GM23338 (cell line): ENCODE data around the gene ATP4B. TPM values are rescaled to one million over a fixed set of nuclear protein-coding genes. Genes with fewer than 3 reads are reported as not detected.

ENCODE experiments used
- ATAC-seq: fragments of 200-7000 bp; cut with Tn5 transposase; 3 replicates; pipeline ENCODE4 v1.9.1; 2020
- DNase-seq: peaks from one replicate; pipeline ENCODE4 v3.0.0-alpha.2; 2015; ENCODE audit warnings: low spot score
- H2AFZ ChIP-seq: fragments of 200-600 bp; sonication (generic); 2 replicates; pipeline ENCODE4 v1.8.0; 2016; ENCODE audit warnings: antibody characterized with exemption, mild to moderate bottlenecking, moderate library complexity
- H3F3A ChIP-seq: fragments of 200-600 bp; sonication (generic); replicated peaks from 2 replicates; pipeline ENCODE4 v1.8.0; 2017; ENCODE audit warnings: antibody characterized with exemption, mixed run types, low read depth
- H3K27ac ChIP-seq: fragments of 200-600 bp; sonication (generic); 2 replicates; pipeline ENCODE4 v1.6.1; 2016; ENCODE audit warnings: low read depth
- H3K27me3 ChIP-seq: fragments of 200-600 bp; sonication (generic); 2 replicates; pipeline ENCODE4 v1.8.0; 2016; ENCODE audit warnings: mild to moderate bottlenecking, mixed run types, moderate library complexity; ENCODE audit not compliant: insufficient read depth
- H3K36me3 ChIP-seq: fragments of 200-600 bp; sonication (generic); 2 replicates; pipeline ENCODE4 v1.8.0; 2016; ENCODE audit warnings: mild to moderate bottlenecking; ENCODE audit not compliant: insufficient read depth
- H3K4me1 ChIP-seq: fragments of 200-600 bp; sonication (generic); 2 replicates; pipeline ENCODE4 v1.8.0; 2016; ENCODE audit warnings: mild to moderate bottlenecking, moderate library complexity; ENCODE audit not compliant: insufficient read depth
- H3K4me2 ChIP-seq: fragments of 200-600 bp; sonication (generic); 2 replicates; pipeline ENCODE4 v1.7.1; 2017; ENCODE audit warnings: mixed run types
- H3K4me3 ChIP-seq: fragments of 200-600 bp; sonication (generic); 2 replicates; pipeline ENCODE4 v1.6.1; 2016; ENCODE audit warnings: mixed run types
- H3K79me2 ChIP-seq: fragments of 200-600 bp; sonication (generic); replicated peaks from 2 replicates; pipeline ENCODE4 v1.8.0; 2017; ENCODE audit warnings: mild to moderate bottlenecking; ENCODE audit not compliant: insufficient read depth
- H3K9me2 ChIP-seq: fragments of 200-600 bp; sonication (generic); 2 replicates; pipeline ENCODE4 v1.8.0; 2017; ENCODE audit not compliant: insufficient read depth
- H4K20me1 ChIP-seq: fragments of 200-600 bp; sonication (generic); replicated peaks from 2 replicates; pipeline ENCODE4 v1.8.0; 2017; ENCODE audit warnings: mild to moderate bottlenecking; ENCODE audit not compliant: insufficient read depth
- H3K27ac Mint-ChIP-seq: 2 replicates; pipeline ENCODE4 v1.8.0; 2020; ENCODE audit warnings: inconsistent platforms, mild to moderate bottlenecking, moderate library complexity, mixed read lengths
- H3K27me3 Mint-ChIP-seq: 3 replicates; pipeline ENCODE4 v1.8.0; 2022; ENCODE audit warnings: low read depth, mild to moderate bottlenecking, moderate library complexity, mixed read lengths, inconsistent platforms; ENCODE audit not compliant: insufficient read depth, poor library complexity
- H3K36me3 Mint-ChIP-seq: 3 replicates; pipeline ENCODE4 v1.8.0; 2021; ENCODE audit warnings: low read depth, mild to moderate bottlenecking, inconsistent platforms, moderate library complexity, mixed read lengths
- H3K4me1 Mint-ChIP-seq: 3 replicates; pipeline ENCODE4 v1.8.0; 2020; ENCODE audit warnings: mild to moderate bottlenecking, inconsistent platforms, mixed read lengths
- H3K4me3 Mint-ChIP-seq: 3 replicates; pipeline ENCODE4 v1.8.0; 2021; ENCODE audit warnings: moderate library complexity, mild to moderate bottlenecking, inconsistent platforms, mixed read lengths
- H3K9me3 Mint-ChIP-seq: 3 replicates; pipeline ENCODE4 v1.8.0; 2020; ENCODE audit warnings: moderate library complexity, mild to moderate bottlenecking, inconsistent platforms, mixed read lengths
- CREB1 ChIP-seq: fragments of 250-450 bp; sonication (Bioruptor Pico); IDR thresholded peaks from 2 replicates; pipeline ENCODE4 v1.5.0; 2020; ENCODE audit warnings: low read depth, mild to moderate bottlenecking, moderate library complexity
- CTCF ChIP-seq, 2 experiments: fragments of 200-600 bp in 1 of 2; sonication (generic) in 1 of 2; conservative IDR thresholded peaks; 2 replicates each; pipeline versions ENCODE4 v1.5.1 to v1.6.1; 2016 to 2017; ENCODE audit warnings: antibody characterized with exemption in 2 of 2, low read depth in 2 of 2, mild to moderate bottlenecking in 2 of 2, moderate library complexity in 1 of 2
- ETS1 ChIP-seq: IDR thresholded peaks from 2 replicates; pipeline ENCODE4 v1.6.1; 2016; ENCODE audit warnings: antibody characterized with exemption
- EZH2 ChIP-seq: fragments of 200-600 bp; sonication (generic); IDR thresholded peaks from one replicate; pipeline ENCODE4 v1.8.0; 2017; ENCODE audit warnings: antibody characterized with exemption, mild to moderate bottlenecking, low read depth; ENCODE audit not compliant: unreplicated experiment
- EZH2phosphoT487 ChIP-seq: fragments of 200-600 bp; sonication (generic); IDR thresholded peaks from one replicate; pipeline ENCODE4 v1.8.1; 2018; ENCODE audit warnings: antibody characterized with exemption; ENCODE audit not compliant: unreplicated experiment
- JUNB ChIP-seq: IDR thresholded peaks from one replicate; pipeline ENCODE4 v1.6.1; 2016; ENCODE audit warnings: antibody characterized with exemption; ENCODE audit not compliant: unreplicated experiment
- NANOG ChIP-seq: IDR thresholded peaks from 2 replicates; pipeline ENCODE4 v1.6.1; 2016; ENCODE audit warnings: antibody characterized with exemption, borderline replicate concordance
- POLR2AphosphoS5 ChIP-seq: IDR thresholded peaks from 2 replicates; pipeline ENCODE4 v1.6.1; 2016; ENCODE audit warnings: antibody characterized with exemption, low read depth
- STAT1 ChIP-seq: IDR thresholded peaks from one replicate; pipeline ENCODE4 v1.6.1; 2016; ENCODE audit warnings: antibody characterized with exemption; ENCODE audit not compliant: unreplicated experiment
- ZNF114 ChIP-seq: fragments of 250-450 bp; sonication (Bioruptor Pico); IDR thresholded peaks from 2 replicates; pipeline ENCODE4 v1.5.0; 2020; ENCODE audit warnings: mild to moderate bottlenecking, moderate library complexity
- ZNF462 ChIP-seq: fragments of 250-450 bp; sonication (Bioruptor Pico); IDR thresholded peaks from 2 replicates; pipeline ENCODE4 v1.5.0; 2020; ENCODE audit warnings: mild to moderate bottlenecking, moderate library complexity
- polyA plus RNA-seq: library from polyadenylated mRNA; unstranded; fragments of >200 nt; fragmentation: Nextera tagmentation; extraction: Ambion mirVana; gene quantifications from 2 replicates; pipeline ENCODE4 v1.2.1, GENCODE V29; 2016
- total RNA-seq: library from RNA; depleted of rRNA; stranded (reverse); fragments of >200 nt; shearing (Covaris generic); gene quantifications from 2 replicates; pipeline ENCODE4 v1.2.3, GENCODE V29; 2014
- TF ChIP-seq, protein P1 (sequence below): IDR thresholded peaks from one replicate; pipeline ENCODE4 v1.6.1; 2018; ENCODE audit warnings: antibody characterized with exemption; ENCODE audit not compliant: unreplicated experiment

The ATP4B gene
- total and polyA plus RNA-seq, 2 experiments from 2014 or later = not detected

DNA sequence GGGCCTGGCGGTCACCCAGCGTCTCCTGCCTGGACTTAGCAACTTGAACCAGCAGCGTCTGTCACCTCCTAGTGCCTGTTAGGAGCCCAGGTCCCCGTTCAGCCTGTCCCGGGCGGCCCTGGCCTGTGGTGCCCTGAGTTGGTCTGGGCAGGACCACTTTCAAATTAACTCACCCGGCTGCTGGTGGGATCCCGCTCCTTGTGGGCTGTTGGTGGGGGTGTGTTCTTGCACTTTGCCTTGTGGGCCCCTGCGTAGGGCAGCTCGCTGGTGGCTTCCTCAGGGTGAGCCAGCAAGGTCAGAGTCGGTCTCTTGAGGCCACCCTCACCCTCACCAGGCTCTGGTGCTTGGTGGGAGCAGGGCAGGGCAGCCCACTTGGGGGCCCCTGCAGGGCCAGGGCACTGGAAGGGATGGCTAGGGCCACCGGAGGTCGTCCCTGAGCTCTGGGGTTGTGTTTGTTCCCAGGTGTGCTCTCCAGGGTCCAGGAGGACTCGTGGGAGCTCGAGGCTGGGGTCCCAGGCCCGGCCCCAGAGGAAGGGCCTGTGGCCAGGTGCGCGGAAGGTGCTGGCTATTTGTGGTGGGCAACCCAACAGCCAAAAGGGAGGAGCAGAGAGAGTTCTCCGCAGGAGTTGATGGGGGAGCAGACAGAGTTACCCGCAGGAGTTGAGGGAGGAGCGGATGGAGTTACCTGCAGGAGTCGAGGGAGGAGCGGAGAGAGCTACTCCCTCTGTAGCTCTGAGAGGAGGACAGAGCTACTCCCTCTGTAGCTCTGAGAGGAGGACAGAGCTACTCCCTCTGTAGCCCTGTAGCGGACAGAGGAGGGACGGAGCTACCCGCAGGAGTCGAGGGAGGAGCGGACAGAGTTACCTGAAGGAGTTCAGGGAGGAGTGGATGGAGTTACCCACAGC lies 56.6 kb downstream of the ATP4B start (continued):
- TF ChIP-seq, protein P1, sequence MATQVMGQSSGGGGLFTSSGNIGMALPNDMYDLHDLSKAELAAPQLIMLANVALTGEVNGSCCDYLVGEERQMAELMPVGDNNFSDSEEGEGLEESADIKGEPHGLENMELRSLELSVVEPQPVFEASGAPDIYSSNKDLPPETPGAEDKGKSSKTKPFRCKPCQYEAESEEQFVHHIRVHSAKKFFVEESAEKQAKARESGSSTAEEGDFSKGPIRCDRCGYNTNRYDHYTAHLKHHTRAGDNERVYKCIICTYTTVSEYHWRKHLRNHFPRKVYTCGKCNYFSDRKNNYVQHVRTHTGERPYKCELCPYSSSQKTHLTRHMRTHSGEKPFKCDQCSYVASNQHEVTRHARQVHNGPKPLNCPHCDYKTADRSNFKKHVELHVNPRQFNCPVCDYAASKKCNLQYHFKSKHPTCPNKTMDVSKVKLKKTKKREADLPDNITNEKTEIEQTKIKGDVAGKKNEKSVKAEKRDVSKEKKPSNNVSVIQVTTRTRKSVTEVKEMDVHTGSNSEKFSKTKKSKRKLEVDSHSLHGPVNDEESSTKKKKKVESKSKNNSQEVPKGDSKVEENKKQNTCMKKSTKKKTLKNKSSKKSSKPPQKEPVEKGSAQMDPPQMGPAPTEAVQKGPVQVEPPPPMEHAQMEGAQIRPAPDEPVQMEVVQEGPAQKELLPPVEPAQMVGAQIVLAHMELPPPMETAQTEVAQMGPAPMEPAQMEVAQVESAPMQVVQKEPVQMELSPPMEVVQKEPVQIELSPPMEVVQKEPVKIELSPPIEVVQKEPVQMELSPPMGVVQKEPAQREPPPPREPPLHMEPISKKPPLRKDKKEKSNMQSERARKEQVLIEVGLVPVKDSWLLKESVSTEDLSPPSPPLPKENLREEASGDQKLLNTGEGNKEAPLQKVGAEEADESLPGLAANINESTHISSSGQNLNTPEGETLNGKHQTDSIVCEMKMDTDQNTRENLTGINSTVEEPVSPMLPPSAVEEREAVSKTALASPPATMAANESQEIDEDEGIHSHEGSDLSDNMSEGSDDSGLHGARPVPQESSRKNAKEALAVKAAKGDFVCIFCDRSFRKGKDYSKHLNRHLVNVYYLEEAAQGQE = no peak
- no peak for TF ChIP-seq POLR2AphosphoS5
- no peak for TF ChIP-seq EZH2phosphoT487
- TF ChIP-seq CTCF (conservative IDR thresholded peaks at IDR 0.05; ENCODE audit: low read depth in 2 of 2) = no peak

DNA sequence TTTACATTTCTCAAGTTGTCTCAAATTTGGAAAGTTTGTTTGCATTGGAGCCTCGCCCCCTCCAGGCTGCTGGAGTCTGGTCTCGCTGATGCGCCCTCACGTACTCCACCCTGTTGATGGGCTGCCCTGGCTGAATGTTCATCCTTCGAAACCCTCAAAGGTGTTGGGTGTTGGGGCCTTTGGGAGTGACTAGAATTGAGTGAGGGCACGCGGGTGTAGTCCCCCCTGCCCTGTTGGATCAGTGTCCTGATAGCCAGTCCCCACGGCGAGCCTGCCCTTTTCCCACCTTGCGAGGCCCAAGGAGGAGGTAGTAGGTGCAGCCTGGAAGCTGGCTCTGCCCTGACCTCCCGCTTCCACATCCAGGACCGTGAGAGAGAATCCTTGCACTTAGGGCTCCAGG lies 58.6 kb downstream of the ATP4B start:
- no peaks in the 10 kb centered on the region for H3K36me3 ChIP-seq
- H3K36me3 Mint-ChIP-seq = peaks cover 62% of the 10 kb centered on the region
- H3K79me2 ChIP-seq = peaks cover 99% of the 10 kb centered on the region
- H4K20me1 ChIP-seq = peaks cover 6% of the 10 kb centered on the region
- H3K4me3 Mint-ChIP-seq = no peak overlapping the region; the same call in 2 of the 3 replicates
- H3K9me3 Mint-ChIP-seq = 0 out of 3 replicates have a peak, but pooled peaks cover 3% of the 10 kb centered on the region
- peaks cover 15% of the 10 kb centered on the region for H3K27me3 Mint-ChIP-seq
- no peaks in the 10 kb centered on the region for H3F3A ChIP-seq
- no peaks in the 10 kb centered on the region for H3K27me3 ChIP-seq
- no peak overlapping the region for H3K27ac ChIP-seq
- DNase-seq (no peak), ATAC-seq (no peak)
- no peaks in the 10 kb centered on the region for H3K9me2 ChIP-seq
- H3K4me3 ChIP-seq = no peak overlapping the region
- no peak overlapping the region for H2AFZ ChIP-seq
- peaks cover 14% of the 10 kb centered on the region for H3K4me1 Mint-ChIP-seq
- H3K4me2 ChIP-seq = no peak overlapping the region
- H3K4me1 ChIP-seq = no peaks in the 10 kb centered on the region
- no peak overlapping the region for H3K27ac Mint-ChIP-seq
- no peak for TF ChIP-seq ZNF114 (CRISPR knock-in tag)
- no peak for TF ChIP-seq ETS1
- no peak for TF ChIP-seq ZNF462 (CRISPR knock-in tag)
- no peak for TF ChIP-seq NANOG
- no peak for TF ChIP-seq POLR2AphosphoS5
- no peak for TF ChIP-seq EZH2phosphoT487
- TF ChIP-seq EZH2 = no peak
- no peak for TF ChIP-seq CREB1 (CRISPR knock-in tag)
- no peak for TF ChIP-seq STAT1
- no peak for TF ChIP-seq JUNB
